Renal cortical epithelial cell (primary cell): ENCODE data around the gene ASNSD1. TPM values are rescaled to one million over a fixed set of nuclear protein-coding genes. Genes with fewer than 3 reads are reported as not detected.
A peak's percentile ranks its signal among the peaks of the same experiment; 100 is the strongest.
"Not testable (repeated sequence)": the region's sequence is repeated elsewhere in the genome, so short reads cannot be mapped to it uniquely, and the experiment has no call there.

Experiments
- DNase-seq: peaks from one replicate; pipeline ENCODE4 v3.0.0-alpha.2; 2011; ENCODE audit warnings: low read depth
- total RNA-seq: library from RNA; depleted of rRNA; stranded (reverse); fragments of >200 nt; gene quantifications from 2 replicates; pipeline ENCODE4 v1.2.3, GENCODE V29; 2014

The ASNSD1 gene
- total RNA-seq, 1 donor from 2014 or later: 64.9 TPM

- DNase-seq: peak; percentile 59
These were observed 24.4 kb downstream of the ASNSD1 start for GRCh38 chr2:189685540-189686229.

- DNase-seq: not testable (repeated sequence)
These were observed 26.5 kb downstream of the ASNSD1 start for GRCh38 chr2:189687796-189688195.

GRCh38 chr2:189696223-189696622 is 35.0 kb downstream of the ASNSD1 start:
- DNase-seq: no peak

- peak; percentile 62 for DNase-seq
These were observed 37.0 kb downstream of the ASNSD1 start for GRCh38 chr2:189698020-189698887.

GRCh38 chr2:189700681-189701080 is 39.4 kb downstream of the ASNSD1 start:
- DNase-seq: no peak

GRCh38 chr2:189702071-189702470 is 40.8 kb downstream of the ASNSD1 start:
- DNase-seq: peak; percentile 3

GRCh38 chr2:189709501-189710221 is 48.4 kb downstream of the ASNSD1 start:
- DNase-seq: no peak

GRCh38 chr2:189717593-189717992 is 56.3 kb downstream of the ASNSD1 start:
- not testable (repeated sequence) for DNase-seq

GRCh38 chr2:189719571-189719970 is 58.3 kb downstream of the ASNSD1 start:
- no peak for DNase-seq

Other genes with a start within 250 kb of the ASNSD1 start
- gene WDR75, start 220.0 kb upstream of the ASNSD1 start, total RNA-seq: 42.0 and 49.7 TPM in 2 replicates
- 2.8 and 26.3 TPM in 2 replicates for gene SLC40A1, start 80.7 kb upstream of the ASNSD1 start, total RNA-seq
- 7.1 and 7.6 TPM in 2 replicates for gene ANKAR, start 13.2 kb downstream of the ASNSD1 start, total RNA-seq
- 7.3 and 8.0 TPM in 2 replicates for gene OSGEPL1, start 101.3 kb downstream of the ASNSD1 start, total RNA-seq
- 50.7 and 70.4 TPM in 2 replicates for gene ORMDL1, start 122.9 kb downstream of the ASNSD1 start, total RNA-seq
- 23.6 and 28.4 TPM in 2 replicates for gene PMS1, start 123.0 kb downstream of the ASNSD1 start, total RNA-seq